ENCODE data around the gene FMN1.

The FMN1 gene

GRCh38 chr15:33200903-33201302, 6.4 kb upstream of the FMN1 start:
- no peak for DNase-seq

- no peak for DNase-seq
Measured at GRCh38 chr15:33200444-33200843, 5.9 kb upstream of the FMN1 start.

- no peak for DNase-seq
Measured at GRCh38 chr15:33198541-33198940, 4.0 kb upstream of the FMN1 start.

GRCh38 chr15:33197636-33198035, 3.1 kb upstream of the FMN1 start:
- DNase-seq = no peak

- DNase-seq = no peak
Measured at GRCh38 chr15:33194237-33194636, 277 bp downstream of the FMN1 start.

- no peak for DNase-seq
Measured at GRCh38 chr15:33191591-33191990, 2.9 kb downstream of the FMN1 start.

GRCh38 chr15:33190539-33190938, 4.0 kb downstream of the FMN1 start:
- peak in 1 of 2 donors; percentile 22 for DNase-seq

GRCh38 chr15:33188641-33189257, 5.8 kb downstream of the FMN1 start:
- DNase-seq = no peak

- DNase-seq = no peak
Measured at GRCh38 chr15:33188159-33188558, 6.4 kb downstream of the FMN1 start.

GRCh38 chr15:33183334-33183733, 11.2 kb downstream of the FMN1 start:
- DNase-seq = no peak

GRCh38 chr15:33182926-33183325, 11.6 kb downstream of the FMN1 start:
- DNase-seq = no peak

- no peak for DNase-seq
Measured at GRCh38 chr15:33182278-33182905, 12.1 kb downstream of the FMN1 start.

- DNase-seq = no peak
Measured at GRCh38 chr15:33179874-33180273, 14.6 kb downstream of the FMN1 start.

GRCh38 chr15:33171202-33171601, 23.3 kb downstream of the FMN1 start:
- no peak for DNase-seq

GRCh38 chr15:33169625-33170024, 24.9 kb downstream of the FMN1 start:
- DNase-seq = no peak

GRCh38 chr15:33168444-33168843, 26.1 kb downstream of the FMN1 start:
- DNase-seq = no peak

- no peak for DNase-seq
Measured at GRCh38 chr15:33163816-33164215, 30.7 kb downstream of the FMN1 start.

- no peak for DNase-seq
Measured at GRCh38 chr15:33161209-33161608, 33.3 kb downstream of the FMN1 start.

- no peak for DNase-seq
Measured at GRCh38 chr15:33160581-33161165, 33.8 kb downstream of the FMN1 start.

- no peak for DNase-seq
Measured at GRCh38 chr15:33159726-33160453, 34.6 kb downstream of the FMN1 start.

GRCh38 chr15:33158366-33158765, 36.1 kb downstream of the FMN1 start:
- DNase-seq = no peak

GRCh38 chr15:33157371-33158037, 37.0 kb downstream of the FMN1 start:
- no peak for DNase-seq

GRCh38 chr15:33155691-33156420, 38.7 kb downstream of the FMN1 start:
- no peak for DNase-seq
